Stimulated activated naive CD8-positive, alpha-beta T cell treated with anti-CD3 and anti-CD28 coated beads, Interleukin-15, amount 100 ng/mL, for 72 hours (primary cell): ENCODE measurements around the gene MAPKAP1.

Experiments
- ATAC-seq: fragments of 150-1000 bp; cut with Tn5 transposase; 2 replicates; pipeline ENCODE4 v1.10.0; 2021; ENCODE audit warnings: mild to moderate bottlenecking, moderate library complexity
- DNase-seq, 2 donors: peaks; one replicate each; pipeline ENCODE4 v3.0.0; 2021 to 2022
- H3K27ac Mint-ChIP-seq, 2 donors: one replicate each; pipeline ENCODE4 v1.8.0; 2022; ENCODE audit warnings: mild to moderate bottlenecking in 2 of 2, mixed read lengths in 2 of 2, moderate library complexity in 2 of 2
- H3K27me3 Mint-ChIP-seq: one replicate; pipeline ENCODE4 v1.8.0; 2022; ENCODE audit warnings: mixed read lengths
- H3K4me1 Mint-ChIP-seq: one replicate; pipeline ENCODE4 v1.8.0; 2022; ENCODE audit warnings: mild to moderate bottlenecking, mixed read lengths
- H3K4me3 Mint-ChIP-seq, 2 donors: one replicate each; pipeline ENCODE4 v1.8.0; 2022; ENCODE audit warnings: mild to moderate bottlenecking in 2 of 2, mixed read lengths in 2 of 2, moderate library complexity in 1 of 2
- H3K9me3 Mint-ChIP-seq, 2 donors: one replicate each; pipeline ENCODE4 v1.8.0; 2022; ENCODE audit warnings: mixed read lengths in 2 of 2

Gene MAPKAP1

GRCh38 chr9:125706651-125707471 is at the start of gene MAPKAP1:
Gene MAPKAP1 (minus strand): TSS chr9:125707208. CDS start chr9:125672574, 34,634 bp downstream.
- H3K9me3 Mint-ChIP-seq, result no peaks in the 10 kb centered on the region
- H3K4me3 Mint-ChIP-seq, result peak within 1 kb of the TSS; percentile 65 to 94
- H3K27ac Mint-ChIP-seq, result peak within 1 kb of the TSS; percentile 90 to 96
- ATAC-seq, result peak; percentile 100
- peaks cover 44% of the 10 kb centered on the region for H3K4me1 Mint-ChIP-seq
- DNase-seq, result peak; percentile 88 to 92
- no peaks in the 10 kb centered on the region for H3K27me3 Mint-ChIP-seq

- H3K9me3 Mint-ChIP-seq, result no peaks in the 10 kb centered on the region
- no peak overlapping the region for H3K4me3 Mint-ChIP-seq
- no peak for DNase-seq
- no peak overlapping the region for H3K27ac Mint-ChIP-seq
- H3K4me1 Mint-ChIP-seq, result peaks cover 8% of the 10 kb centered on the region
- ATAC-seq, result no peak
- H3K27me3 Mint-ChIP-seq, result no peaks in the 10 kb centered on the region
Measured at GRCh38 chr9:125756518-125756917, 49.5 kb upstream of the MAPKAP1 start.

- Mint-ChIP-seq H3K4me3 (no peak overlapping the region), H3K27ac (no peak overlapping the region), H3K4me1 (peaks cover 15% of the 10 kb centered on the region), H3K27me3 (no peaks in the 10 kb centered on the region), H3K9me3 (no peaks in the 10 kb centered on the region)
- ATAC-seq (no peak), DNase-seq (no peak)
Measured at GRCh38 chr9:125755340-125755739, 48.3 kb upstream of the MAPKAP1 start.

- Mint-ChIP-seq H3K27me3 (no peaks in the 10 kb centered on the region), H3K27ac (no peak overlapping the region), H3K9me3 (no peaks in the 10 kb centered on the region), H3K4me1 (peaks cover 16% of the 10 kb centered on the region), H3K4me3 (no peak overlapping the region)
- ATAC-seq (no peak), DNase-seq (no peak)
Measured at GRCh38 chr9:125754096-125754495, 47.1 kb upstream of the MAPKAP1 start.

- H3K4me1 Mint-ChIP-seq, result peaks cover 23% of the 10 kb centered on the region
- H3K27ac Mint-ChIP-seq, result no peak overlapping the region
- no peaks in the 10 kb centered on the region for H3K9me3 Mint-ChIP-seq
Measured at GRCh38 chr9:125752070-125752628, 45.1 kb upstream of the MAPKAP1 start.

GRCh38 chr9:125750627-125751011 is 43.6 kb upstream of the MAPKAP1 start:
- DNase-seq, result no peak
- no peak overlapping the region for H3K4me3 Mint-ChIP-seq
- peaks cover 3% of the 10 kb centered on the region for H3K27me3 Mint-ChIP-seq
- H3K27ac Mint-ChIP-seq, result no peak overlapping the region
- no peaks in the 10 kb centered on the region for H3K9me3 Mint-ChIP-seq
- H3K4me1 Mint-ChIP-seq, result peaks cover 31% of the 10 kb centered on the region
- ATAC-seq, result no peak

More at GRCh38 chr9:125752070-125752628, 45.1 kb upstream of the MAPKAP1 start:
- H3K27me3 Mint-ChIP-seq, result no peaks in the 10 kb centered on the region
- DNase-seq (no peak), ATAC-seq (no peak)
- H3K4me3 Mint-ChIP-seq, result no peak overlapping the region

- DNase-seq (no peak), ATAC-seq (no peak)
- Mint-ChIP-seq H3K27me3 (peaks cover 8% of the 10 kb centered on the region), H3K4me3 (no peak overlapping the region), H3K27ac (no peak overlapping the region), H3K4me1 (peaks cover 36% of the 10 kb centered on the region), H3K9me3 (no peaks in the 10 kb centered on the region)
Measured at GRCh38 chr9:125749951-125750626, 43.1 kb upstream of the MAPKAP1 start.

- Mint-ChIP-seq H3K27ac (no peak overlapping the region), H3K9me3 (no peaks in the 10 kb centered on the region)
- ATAC-seq, result no peak
Measured at GRCh38 chr9:125749287-125749935, 42.4 kb upstream of the MAPKAP1 start.

GRCh38 chr9:125748446-125749099 is 41.6 kb upstream of the MAPKAP1 start:
- H3K9me3 Mint-ChIP-seq, result no peaks in the 10 kb centered on the region
- no peak for DNase-seq
- ATAC-seq, result no peak

More at GRCh38 chr9:125749287-125749935, 42.4 kb upstream of the MAPKAP1 start:
- DNase-seq, result no peak
- H3K4me1 Mint-ChIP-seq, result peaks cover 36% of the 10 kb centered on the region
- peak overlapping the region; percentile 86 to 88 for H3K4me3 Mint-ChIP-seq
- H3K27me3 Mint-ChIP-seq, result peaks cover 15% of the 10 kb centered on the region

GRCh38 chr9:125747765-125748445 is 40.9 kb upstream of the MAPKAP1 start:
- H3K4me3 Mint-ChIP-seq, result peak overlapping the region; percentile 86 to 88
- peak overlapping the region; percentile 38 to 69 for H3K27ac Mint-ChIP-seq
- H3K27me3 Mint-ChIP-seq, result peaks cover 23% of the 10 kb centered on the region
- DNase-seq (peak; percentile 21 to 36), ATAC-seq (no peak)
- H3K9me3 Mint-ChIP-seq, result no peaks in the 10 kb centered on the region
- peaks cover 36% of the 10 kb centered on the region for H3K4me1 Mint-ChIP-seq

More at GRCh38 chr9:125748446-125749099, 41.6 kb upstream of the MAPKAP1 start:
- Mint-ChIP-seq H3K4me3 (peak overlapping the region; percentile 86 to 88), H3K27me3 (peaks cover 18% of the 10 kb centered on the region), H3K27ac (peak overlapping the region; percentile 38 to 69), H3K4me1 (peaks cover 36% of the 10 kb centered on the region)

- Mint-ChIP-seq H3K4me3 (peak within 1 kb of the TSS; percentile 93 to 96), H3K9me3 (no peaks in the 10 kb centered on the region), H3K27me3 (peaks cover 23% of the 10 kb centered on the region), H3K4me1 (peaks cover 36% of the 10 kb centered on the region), H3K27ac (peak within 1 kb of the TSS; percentile 96)
- ATAC-seq (peak; percentile 31), DNase-seq (peak; percentile 47 to 50)
Measured at GRCh38 chr9:125747053-125747764, 40.2 kb upstream of the MAPKAP1 start, which contains the start of gene PBX3. Gene PBX3 (plus strand): TSS chr9:125747373.

GRCh38 chr9:125746774-125747052 is 39.7 kb upstream of the MAPKAP1 start:
- no peak for DNase-seq
- Mint-ChIP-seq H3K27ac (no peak overlapping the region), H3K4me3 (peak overlapping the region in 1 of 2 donors; percentile 93), H3K4me1 (peaks cover 36% of the 10 kb centered on the region), H3K27me3 (peaks cover 23% of the 10 kb centered on the region), H3K9me3 (no peaks in the 10 kb centered on the region)
- peak; percentile 11 for ATAC-seq

- peak; percentile 88 for ATAC-seq
- H3K27ac Mint-ChIP-seq, result peak overlapping the region; percentile 96
- peaks cover 23% of the 10 kb centered on the region for H3K27me3 Mint-ChIP-seq
- peaks cover 36% of the 10 kb centered on the region for H3K4me1 Mint-ChIP-seq
- no peaks in the 10 kb centered on the region for H3K9me3 Mint-ChIP-seq
- peak; percentile 92 to 94 for DNase-seq
- H3K4me3 Mint-ChIP-seq, result peak overlapping the region; percentile 93 to 96
Measured at GRCh38 chr9:125746017-125746773, 39.2 kb upstream of the MAPKAP1 start.

GRCh38 chr9:125745682-125746016 is 38.6 kb upstream of the MAPKAP1 start:
- Mint-ChIP-seq H3K4me1 (peaks cover 32% of the 10 kb centered on the region), H3K9me3 (no peaks in the 10 kb centered on the region), H3K27ac (no peak overlapping the region), H3K27me3 (peaks cover 23% of the 10 kb centered on the region), H3K4me3 (peak overlapping the region; percentile 93 to 96)
- DNase-seq, result no peak
- no peak for ATAC-seq
